Measurements from ENCODE around the gene OR2T8. TPM values are rescaled to one million over a fixed set of nuclear protein-coding genes. Genes with fewer than 3 reads are reported as not detected.

The OR2T8 gene
- total RNA-seq, 2 experiments from 2014 or later: not detected

DNA sequence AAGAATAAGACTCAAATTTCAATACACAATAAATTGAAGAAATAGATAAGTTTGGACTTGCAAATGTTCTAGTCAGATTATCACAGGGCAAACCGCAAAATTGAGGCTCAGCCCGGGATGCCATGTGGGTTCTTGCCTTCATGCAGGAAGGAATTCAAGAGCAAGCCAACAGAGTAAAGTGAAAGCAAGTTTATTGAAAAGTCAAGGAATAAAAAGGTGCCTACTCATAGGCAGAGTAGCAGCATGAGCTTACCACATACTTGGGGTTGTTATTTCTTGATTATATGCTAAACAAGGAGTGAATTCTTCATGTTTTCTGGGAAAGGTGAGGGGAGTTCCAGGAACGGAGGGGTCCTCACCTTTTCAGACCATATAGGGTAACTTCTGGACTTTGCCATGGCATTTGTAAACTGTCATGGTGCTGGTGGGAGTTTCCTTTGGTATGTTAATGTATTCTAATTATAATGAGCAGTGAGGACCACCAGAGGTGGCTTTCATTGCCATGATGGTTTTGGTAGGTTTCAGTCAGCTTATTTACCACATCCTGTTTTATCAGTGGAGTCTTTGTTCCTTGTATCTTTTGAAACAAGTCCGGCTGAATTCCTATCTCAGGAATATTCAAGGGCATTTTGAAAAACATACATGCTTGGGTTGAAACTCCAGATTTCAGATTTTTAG lies 43.0 kb downstream of the OR2T8 start:
- no peak for DNase-seq
- Mint-ChIP-seq H3K36me3 (ENCODE audit: low read depth) (peaks cover 3% of the 10 kb centered on the region), H3K27ac (no peak overlapping the region), H3K27me3 (no peaks in the 10 kb centered on the region), H3K4me1 (peaks cover 9% of the 10 kb centered on the region), H3K9me3 (ENCODE audit: low read depth) (peaks cover 2% of the 10 kb centered on the region), H3K4me3 (no peak overlapping the region)
- intact Hi-C loops (cut with DNase I, micrococcal nuclease): no loop called here
- POLR2A ChIA-PET: no interaction called here
- CTCF ChIA-PET: no interaction called here
- ATAC-seq: no peak

DNA sequence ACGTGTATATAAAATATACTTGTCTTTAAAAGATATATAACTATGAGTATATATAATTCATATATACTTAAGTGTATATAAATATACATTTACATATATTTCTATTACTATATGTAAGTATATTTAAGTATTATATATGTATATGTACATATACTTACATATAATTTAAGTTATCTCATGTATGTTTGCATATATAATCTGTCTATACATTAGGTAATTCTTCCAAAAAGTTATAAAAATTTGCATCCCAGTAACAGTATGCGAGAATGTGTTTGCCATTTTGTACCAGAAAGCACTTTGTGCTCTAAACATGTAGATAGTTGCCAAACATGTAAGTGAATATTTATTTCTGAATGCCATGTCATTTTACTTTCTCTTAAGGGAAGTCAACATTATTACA lies 44.9 kb downstream of the OR2T8 start, which contains the start of gene OR2AK2:
Gene OR2AK2, plus strand, starts transcription at position 301 of the 400 bp plus-strand sequence. CDS start 144 bp downstream, outside the sequence.
- Mint-ChIP-seq H3K4me3 (no peak within 1 kb of the TSS), H3K36me3 (ENCODE audit: low read depth) (peaks cover 8% of the 10 kb centered on the region), H3K9me3 (ENCODE audit: low read depth) (no peaks in the 10 kb centered on the region), H3K4me1 (peaks cover 9% of the 10 kb centered on the region), H3K27me3 (no peaks in the 10 kb centered on the region), H3K27ac (no peak within 1 kb of the TSS)
- POLR2A ChIA-PET: no interaction called here
- CTCF ChIA-PET: no interaction called here
- no peak for ATAC-seq
- DNase-seq: no peak
- intact Hi-C loops (cut with DNase I, micrococcal nuclease): no loop called here

DNA sequence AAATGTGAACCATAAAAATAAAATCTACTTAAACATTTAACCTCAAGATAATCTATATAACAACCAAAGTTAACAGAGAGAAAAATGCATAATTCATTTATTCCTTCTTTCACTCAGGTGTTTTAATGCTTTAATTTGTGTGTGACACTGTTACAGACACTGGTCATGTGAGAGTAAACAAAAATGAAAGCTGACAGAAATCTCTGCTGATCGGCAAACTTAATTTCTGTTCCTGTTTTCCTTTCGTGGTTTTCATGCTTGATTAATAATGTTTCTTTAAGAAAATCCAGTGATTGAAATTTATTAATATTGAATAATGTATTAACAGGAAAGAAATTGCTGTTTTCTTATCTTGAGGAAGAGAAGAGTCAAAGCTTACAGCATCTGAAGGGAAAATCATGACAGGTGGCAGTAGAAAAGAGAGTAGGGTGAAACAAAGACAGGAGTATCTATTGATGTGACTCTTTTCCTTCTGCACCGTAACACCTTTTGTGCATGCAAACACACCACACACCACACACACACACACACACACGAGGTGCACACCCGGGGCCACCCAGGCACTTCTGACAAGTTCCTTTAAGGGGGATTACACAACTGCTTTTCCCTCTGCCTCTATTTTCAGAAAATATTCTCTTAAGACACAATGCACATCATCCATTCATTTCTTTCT lies 46.6 kb downstream of the OR2T8 start:
- peaks cover 9% of the 10 kb centered on the region for H3K4me1 Mint-ChIP-seq
- H3K4me3 Mint-ChIP-seq: no peak overlapping the region

More for the DNA sequence above, 46.6 kb downstream of the OR2T8 start:
- intact Hi-C loops (cut with DNase I, micrococcal nuclease): no loop called here
- no peak overlapping the region for H3K27ac Mint-ChIP-seq
- ATAC-seq (no peak), DNase-seq (no peak)
- H3K27me3 Mint-ChIP-seq: no peaks in the 10 kb centered on the region
- H3K9me3 Mint-ChIP-seq (ENCODE audit: low read depth): peaks cover 4% of the 10 kb centered on the region
- H3K36me3 Mint-ChIP-seq (ENCODE audit: low read depth): peaks cover 11% of the 10 kb centered on the region
- POLR2A ChIA-PET: no interaction called here
- CTCF ChIA-PET: no interaction called here

Other genes with a start within 250 kb of the OR2T8 start
- gene OR13G1, start 240.5 kb upstream of the OR2T8 start, total RNA-seq: not detected
- not detected for gene OR6F1, start 203.6 kb upstream of the OR2T8 start, total RNA-seq
- gene OR14K1, start 181.6 kb upstream of the OR2T8 start, total RNA-seq: not detected
- gene OR14A2, start 172.1 kb upstream of the OR2T8 start, total RNA-seq: not detected
- gene OR1C1, start 159.7 kb upstream of the OR2T8 start, total RNA-seq: not detected
- not detected for gene OR14A16, start 96.1 kb upstream of the OR2T8 start, total RNA-seq
- gene OR11L1, start 78.4 kb upstream of the OR2T8 start, total RNA-seq: not detected
- under 1 TPM; 0.16 to 0.18 TPM for gene TRIM58, start 63.1 kb upstream of the OR2T8 start, total RNA-seq
- not detected for gene OR2W3, start 24.7 kb upstream of the OR2T8 start, total RNA-seq
- not detected for gene OR2AJ1, start 4.6 kb downstream of the OR2T8 start, total RNA-seq
- not detected for gene OR2L8, start 28.6 kb downstream of the OR2T8 start, total RNA-seq
- gene OR2AK2, start 45.0 kb downstream of the OR2T8 start, total RNA-seq: not detected
- gene OR2L5, start 93.4 kb downstream of the OR2T8 start, total RNA-seq: not detected
- gene OR2L2, start 109.8 kb downstream of the OR2T8 start, total RNA-seq: under 1 TPM; 0.11 to 0.12 TPM
- gene OR2L3, start 126.6 kb downstream of the OR2T8 start, total RNA-seq: not detected
- not detected for gene OR2L13, start 174.9 kb downstream of the OR2T8 start, total RNA-seq
- gene OR2M5, start 224.9 kb downstream of the OR2T8 start, total RNA-seq: not detected